ENCODE measurements around the gene AP2A2.

AP2A2 gene

DNA sequence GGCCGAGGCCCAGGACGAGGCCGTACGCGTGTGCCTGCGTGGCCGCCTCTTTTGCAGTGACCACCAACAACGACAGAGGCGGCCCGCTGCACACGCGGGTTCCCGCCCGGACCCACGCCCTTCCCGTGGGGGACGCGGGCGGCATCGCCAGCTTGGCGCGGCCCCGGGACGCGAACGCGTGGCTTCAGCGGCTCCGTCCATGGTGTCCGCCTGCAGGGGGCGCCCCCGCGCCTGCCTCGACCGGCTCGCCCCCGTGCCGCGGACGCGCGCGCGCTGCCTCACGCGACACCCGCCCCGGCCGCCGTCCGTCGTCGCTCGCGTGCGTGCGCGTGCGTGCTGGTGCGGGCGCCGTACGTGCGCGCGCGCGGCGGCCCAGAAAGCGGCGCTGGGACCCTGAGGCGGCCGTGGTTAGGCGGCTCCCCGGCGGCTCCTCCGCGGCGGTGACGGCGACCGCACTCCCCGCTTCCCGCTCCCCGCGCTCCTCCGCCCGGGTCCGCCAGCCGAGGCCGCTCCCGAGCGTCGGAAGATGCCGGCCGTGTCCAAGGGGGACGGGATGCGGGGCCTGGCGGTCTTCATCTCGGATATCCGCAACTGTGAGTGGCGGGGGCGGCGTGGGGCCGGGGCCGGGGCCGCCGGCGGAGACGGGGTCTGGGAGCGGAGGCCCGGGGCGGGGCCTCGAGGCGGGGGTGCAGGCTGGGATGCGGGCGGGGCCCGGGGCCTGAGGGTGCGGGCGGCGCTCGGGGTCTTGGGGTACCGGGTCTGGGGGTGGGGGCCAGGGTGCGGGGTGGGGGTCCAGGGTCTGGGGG lies at the start of gene AP2A2:
AP2A2 (plus strand) TSS at position 375 of the 806 bp plus-strand sequence; CDS start at position 527, 152 bp downstream.
- Histone ChIP-seq H3K36me3 (ENCODE audit: control insufficient read depth in 5 of 5, insufficient read depth in 5 of 5, low read length in 5 of 5) (peaks cover 0 to 17% (median 3%) of the 10 kb centered on the region in 5 donors), H3K4me1 (ENCODE audit: control insufficient read depth in 5 of 5, insufficient read depth in 5 of 5, low read length in 5 of 5) (peaks cover 2 to 50% (median 47%) of the 10 kb centered on the region in 5 donors), H3K4me3 (ENCODE audit: low read depth in 1 of 5, low read length in 5 of 5) (peak within 1 kb of the TSS; percentile 74 to 87 (median 77)), H3K27me3 (ENCODE audit: control insufficient read depth in 5 of 5, insufficient read depth in 4 of 5, low read length in 5 of 5) (no peaks in the 10 kb centered on the region), H3K9ac (ENCODE audit: low read length in 5 of 5) (peak within 1 kb of the TSS; percentile 30 to 86 (median 74)), H3K9me3 (ENCODE audit: control insufficient read depth in 5 of 5, low read length in 5 of 5) (no peaks in the 10 kb centered on the region), H3K27ac (ENCODE audit: low read depth, low read length) (peak within 1 kb of the TSS; percentile 54)

DNA sequence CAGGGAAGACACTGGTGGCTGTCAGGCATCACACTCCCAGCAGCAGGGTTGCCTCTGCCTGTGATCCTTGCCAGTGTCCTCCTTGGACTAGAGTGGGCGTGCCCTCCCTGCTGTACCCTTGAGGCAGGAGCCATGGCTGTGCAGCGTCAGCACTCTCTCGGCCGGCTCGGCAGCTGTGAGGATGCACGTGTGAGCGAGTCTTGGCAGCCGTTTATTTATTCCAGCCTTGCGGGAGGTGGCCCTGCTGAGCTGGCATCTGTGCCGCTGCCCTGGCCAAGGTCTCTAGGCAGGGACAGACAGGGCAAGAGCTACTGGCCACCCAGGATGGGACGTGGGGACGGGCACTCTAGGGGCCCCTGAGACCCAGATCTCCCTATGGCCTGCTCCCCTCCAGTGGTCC lies 49.1 kb upstream of the AP2A2 start:
- Histone ChIP-seq H3K9me3 (ENCODE audit: control insufficient read depth in 5 of 5, low read length in 5 of 5) (no peaks in the 10 kb centered on the region), H3K4me1 (ENCODE audit: control insufficient read depth in 5 of 5, insufficient read depth in 5 of 5, low read length in 5 of 5) (peaks cover 0 to 6% (median 1%) of the 10 kb centered on the region in 5 donors), H3K4me3 (ENCODE audit: low read depth in 1 of 5, low read length in 5 of 5) (no peak overlapping the region), H3K27ac (ENCODE audit: low read depth, low read length) (no peak overlapping the region), H3K9ac (ENCODE audit: low read length in 5 of 5) (no peak overlapping the region), H3K36me3 (ENCODE audit: control insufficient read depth in 5 of 5, insufficient read depth in 5 of 5, low read length in 5 of 5) (peaks cover 0 to 42% (median 29%) of the 10 kb centered on the region in 5 donors), H3K27me3 (ENCODE audit: control insufficient read depth in 5 of 5, insufficient read depth in 4 of 5, low read length in 5 of 5) (no peaks in the 10 kb centered on the region)

DNA sequence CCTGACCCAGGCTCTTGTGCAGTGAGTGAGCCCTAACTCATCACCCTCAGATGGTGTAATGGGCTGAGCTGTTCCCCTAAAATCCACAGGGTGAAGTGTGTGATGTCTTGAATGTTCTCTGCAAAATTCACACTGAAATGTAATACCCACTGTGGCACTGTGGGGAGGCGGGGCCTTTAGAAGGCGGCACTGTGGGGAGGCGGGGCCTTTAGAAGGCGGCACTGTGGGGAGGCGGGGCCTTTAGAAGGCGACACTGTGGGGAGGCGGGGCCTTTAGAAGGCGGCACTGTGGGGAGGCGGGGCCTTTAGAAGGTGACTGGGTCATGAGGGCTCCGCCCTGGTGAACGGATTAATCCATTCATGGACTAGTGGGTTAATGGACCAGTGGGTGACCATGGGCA lies 48.1 kb upstream of the AP2A2 start:
- Histone ChIP-seq H3K4me1 (ENCODE audit: control insufficient read depth in 5 of 5, insufficient read depth in 5 of 5, low read length in 5 of 5) (peaks cover 0 to 6% (median 1%) of the 10 kb centered on the region in 5 donors), H3K4me3 (ENCODE audit: low read depth in 1 of 5, low read length in 5 of 5) (no peak overlapping the region), H3K27ac (ENCODE audit: low read depth, low read length) (no peak overlapping the region), H3K9me3 (ENCODE audit: control insufficient read depth in 5 of 5, low read length in 5 of 5) (no peaks in the 10 kb centered on the region), H3K36me3 (ENCODE audit: control insufficient read depth in 5 of 5, insufficient read depth in 5 of 5, low read length in 5 of 5) (peaks cover 0 to 52% (median 32%) of the 10 kb centered on the region in 5 donors), H3K9ac (ENCODE audit: low read length in 5 of 5) (no peak overlapping the region), H3K27me3 (ENCODE audit: control insufficient read depth in 5 of 5, insufficient read depth in 4 of 5, low read length in 5 of 5) (no peaks in the 10 kb centered on the region)

DNA sequence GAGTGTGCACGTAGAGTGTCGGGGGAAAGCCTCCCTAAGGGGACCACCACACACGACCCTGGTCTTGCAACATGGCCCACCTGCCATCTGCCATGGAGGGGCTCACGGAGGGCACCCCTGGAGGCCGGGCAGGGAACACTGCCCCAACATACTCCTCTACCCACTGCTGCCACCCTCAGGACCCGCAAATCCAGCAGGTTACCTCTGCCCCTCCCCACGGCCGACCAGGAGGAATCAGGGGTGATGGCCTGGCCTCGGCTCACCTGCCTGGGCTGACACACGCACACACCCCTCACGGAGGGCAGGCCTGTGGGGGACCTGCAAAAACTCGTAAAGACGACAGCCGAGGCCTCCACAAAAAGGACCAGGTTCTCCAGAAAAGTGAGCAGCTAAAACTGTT lies 45.2 kb upstream of the AP2A2 start:
- peaks cover 0 to 6% (median 0%) of the 10 kb centered on the region in 5 donors for H3K4me1 ChIP-seq (ENCODE audit: control insufficient read depth in 5 of 5, insufficient read depth in 5 of 5, low read length in 5 of 5)
- H3K9me3 ChIP-seq (ENCODE audit: control insufficient read depth in 5 of 5, low read length in 5 of 5), result no peaks in the 10 kb centered on the region
- no peak overlapping the region for H3K9ac ChIP-seq (ENCODE audit: low read length in 5 of 5)
- peaks cover 0 to 68% (median 36%) of the 10 kb centered on the region in 5 donors for H3K36me3 ChIP-seq (ENCODE audit: control insufficient read depth in 5 of 5, insufficient read depth in 5 of 5, low read length in 5 of 5)
- H3K27me3 ChIP-seq (ENCODE audit: control insufficient read depth in 5 of 5, insufficient read depth in 4 of 5, low read length in 5 of 5), result no peaks in the 10 kb centered on the region
- H3K4me3 ChIP-seq (ENCODE audit: low read depth in 1 of 5, low read length in 5 of 5), result no peak overlapping the region
- no peak overlapping the region for H3K27ac ChIP-seq (ENCODE audit: low read depth, low read length)

DNA sequence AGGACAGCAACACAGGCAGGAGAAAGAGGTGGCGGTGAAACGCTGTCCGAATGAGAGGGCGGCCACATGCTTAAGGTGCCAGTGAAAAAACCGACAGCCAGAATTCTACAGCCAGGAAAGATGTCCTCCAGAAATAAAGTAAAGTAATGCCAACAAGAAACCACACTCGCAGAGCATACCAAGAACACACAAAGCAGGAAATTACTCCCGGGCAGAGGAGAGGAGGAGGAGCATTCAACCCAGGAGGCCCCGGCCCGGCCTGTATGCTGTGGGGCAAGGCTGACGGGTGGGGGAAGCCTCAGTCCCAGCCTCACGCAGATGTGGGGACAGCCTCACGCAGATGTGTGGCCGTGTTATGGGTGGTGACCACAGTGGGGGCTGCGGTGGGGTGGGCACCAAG lies 43.1 kb upstream of the AP2A2 start:
- H3K27ac ChIP-seq (ENCODE audit: low read depth, low read length), result no peak overlapping the region
- H3K4me1 ChIP-seq (ENCODE audit: control insufficient read depth in 5 of 5, insufficient read depth in 5 of 5, low read length in 5 of 5), result no peaks in the 10 kb centered on the region
- no peak overlapping the region for H3K4me3 ChIP-seq (ENCODE audit: low read depth in 1 of 5, low read length in 5 of 5)
- peaks cover 0 to 74% (median 47%) of the 10 kb centered on the region in 5 donors for H3K36me3 ChIP-seq (ENCODE audit: control insufficient read depth in 5 of 5, insufficient read depth in 5 of 5, low read length in 5 of 5)
- no peaks in the 10 kb centered on the region for H3K27me3 ChIP-seq (ENCODE audit: control insufficient read depth in 5 of 5, insufficient read depth in 4 of 5, low read length in 5 of 5)
- H3K9ac ChIP-seq (ENCODE audit: low read length in 5 of 5), result no peak overlapping the region
- no peaks in the 10 kb centered on the region for H3K9me3 ChIP-seq (ENCODE audit: control insufficient read depth in 5 of 5, low read length in 5 of 5)

DNA sequence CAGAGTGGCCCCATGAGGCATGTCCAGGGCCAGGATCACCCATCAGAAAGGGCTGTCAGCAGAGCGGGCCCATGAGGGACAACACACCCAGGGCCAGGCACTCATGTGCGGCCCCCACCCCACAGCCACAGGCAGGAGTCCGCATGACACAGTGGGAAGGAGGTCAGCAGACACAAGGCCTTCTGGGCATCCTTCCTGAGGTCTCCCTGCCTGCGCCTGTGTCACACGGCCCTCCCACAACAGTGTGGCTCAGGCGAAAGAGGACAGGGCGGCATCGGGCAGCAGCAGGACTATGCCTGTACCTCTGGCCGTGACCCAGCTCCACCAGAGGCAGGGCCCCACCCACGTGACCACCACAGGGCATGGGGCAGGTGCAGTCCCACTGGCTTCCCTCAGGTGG lies 42.1 kb upstream of the AP2A2 start:
- H3K27me3 ChIP-seq (ENCODE audit: control insufficient read depth in 5 of 5, insufficient read depth in 4 of 5, low read length in 5 of 5), result no peaks in the 10 kb centered on the region
- H3K36me3 ChIP-seq (ENCODE audit: control insufficient read depth in 5 of 5, insufficient read depth in 5 of 5, low read length in 5 of 5), result peaks cover 0 to 84% (median 56%) of the 10 kb centered on the region in 5 donors
- no peaks in the 10 kb centered on the region for H3K4me1 ChIP-seq (ENCODE audit: control insufficient read depth in 5 of 5, insufficient read depth in 5 of 5, low read length in 5 of 5)
- H3K9me3 ChIP-seq (ENCODE audit: control insufficient read depth in 5 of 5, low read length in 5 of 5), result no peaks in the 10 kb centered on the region
- no peak overlapping the region for H3K4me3 ChIP-seq (ENCODE audit: low read depth in 1 of 5, low read length in 5 of 5)
- no peak overlapping the region for H3K9ac ChIP-seq (ENCODE audit: low read length in 5 of 5)
- no peak overlapping the region for H3K27ac ChIP-seq (ENCODE audit: low read depth, low read length)

DNA sequence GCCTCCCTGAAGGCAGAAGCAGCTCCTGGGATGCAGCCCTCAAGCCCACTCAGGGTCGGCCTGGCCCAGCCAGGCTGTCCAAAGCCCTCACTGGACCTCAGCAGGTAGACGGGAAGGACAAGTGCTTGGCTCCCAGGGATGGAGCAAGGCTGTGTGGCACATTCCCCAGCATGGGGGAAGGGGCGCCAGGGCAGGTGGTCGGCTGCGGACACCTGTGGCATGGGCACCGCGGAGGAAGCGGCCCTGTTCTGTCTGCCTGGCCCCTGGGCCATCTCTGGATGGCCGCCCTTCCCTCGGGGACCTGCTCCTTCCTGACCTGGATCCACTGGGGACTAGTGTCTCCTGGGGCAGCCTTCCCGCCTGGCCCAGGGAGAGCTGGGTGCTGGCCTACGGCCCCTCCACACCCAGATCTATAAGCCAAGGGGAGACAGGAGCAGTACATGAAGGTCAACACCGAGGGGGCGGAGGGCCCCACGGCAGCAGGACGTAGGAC lies 41.0 kb upstream of the AP2A2 start:
- Histone ChIP-seq H3K27me3 (ENCODE audit: control insufficient read depth in 5 of 5, insufficient read depth in 4 of 5, low read length in 5 of 5) (no peaks in the 10 kb centered on the region), H3K4me3 (ENCODE audit: low read depth in 1 of 5, low read length in 5 of 5) (no peak overlapping the region), H3K9ac (ENCODE audit: low read length in 5 of 5) (no peak overlapping the region), H3K4me1 (ENCODE audit: control insufficient read depth in 5 of 5, insufficient read depth in 5 of 5, low read length in 5 of 5) (no peaks in the 10 kb centered on the region), H3K36me3 (ENCODE audit: control insufficient read depth in 5 of 5, insufficient read depth in 5 of 5, low read length in 5 of 5) (peaks cover 0 to 86% (median 55%) of the 10 kb centered on the region in 5 donors), H3K9me3 (ENCODE audit: control insufficient read depth in 5 of 5, low read length in 5 of 5) (no peaks in the 10 kb centered on the region), H3K27ac (ENCODE audit: low read depth, low read length) (no peak overlapping the region)

DNA sequence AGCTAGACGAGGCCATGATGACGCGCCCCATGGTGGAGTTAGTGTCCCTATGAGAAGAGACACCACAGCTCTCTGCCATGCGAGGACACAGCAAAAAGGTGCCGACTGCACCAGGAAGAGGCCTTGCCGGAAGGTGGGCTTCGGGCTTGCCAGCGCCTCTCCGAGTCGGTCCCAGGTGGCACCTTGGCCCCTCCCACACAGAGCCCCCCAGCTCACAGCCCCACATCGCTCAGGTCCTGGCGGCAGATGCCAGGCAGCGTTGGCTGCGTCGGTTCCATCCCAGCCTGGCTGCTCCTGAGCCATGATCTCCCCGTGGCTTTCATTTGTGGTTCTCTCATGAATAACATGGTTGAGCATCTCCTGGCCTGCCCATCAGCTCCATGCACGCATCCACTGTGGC lies 39.1 kb upstream of the AP2A2 start:
- H3K9ac ChIP-seq (ENCODE audit: low read length in 5 of 5), result no peak overlapping the region
- no peak overlapping the region for H3K4me3 ChIP-seq (ENCODE audit: low read depth in 1 of 5, low read length in 5 of 5)
- H3K27ac ChIP-seq (ENCODE audit: low read depth, low read length), result no peak overlapping the region
- peaks cover 0 to 88% (median 47%) of the 10 kb centered on the region in 5 donors for H3K36me3 ChIP-seq (ENCODE audit: control insufficient read depth in 5 of 5, insufficient read depth in 5 of 5, low read length in 5 of 5)
- H3K9me3 ChIP-seq (ENCODE audit: control insufficient read depth in 5 of 5, low read length in 5 of 5), result no peaks in the 10 kb centered on the region
- no peaks in the 10 kb centered on the region for H3K27me3 ChIP-seq (ENCODE audit: control insufficient read depth in 5 of 5, insufficient read depth in 4 of 5, low read length in 5 of 5)
- no peaks in the 10 kb centered on the region for H3K4me1 ChIP-seq (ENCODE audit: control insufficient read depth in 5 of 5, insufficient read depth in 5 of 5, low read length in 5 of 5)

DNA sequence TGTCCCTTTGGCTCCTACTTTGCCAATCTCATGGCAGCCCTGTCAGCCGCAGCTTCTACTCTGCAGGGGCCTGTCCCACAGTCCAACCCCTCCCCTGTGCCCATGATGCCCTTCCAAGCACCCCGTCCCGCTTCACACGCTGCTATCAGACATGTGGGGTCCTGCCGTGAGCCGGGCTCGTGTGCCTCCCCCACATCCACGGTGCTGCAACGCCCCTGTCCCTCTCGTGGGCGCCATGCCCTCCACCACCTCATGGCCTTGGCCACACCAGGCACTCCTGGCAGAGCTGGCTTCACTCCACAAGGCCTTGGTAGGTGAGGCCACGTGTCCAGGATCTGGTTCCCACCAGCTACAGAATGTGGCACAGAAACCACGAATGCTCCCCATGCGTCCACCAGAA lies 38.1 kb upstream of the AP2A2 start:
- Histone ChIP-seq H3K27me3 (ENCODE audit: control insufficient read depth in 5 of 5, insufficient read depth in 4 of 5, low read length in 5 of 5) (no peaks in the 10 kb centered on the region), H3K4me3 (ENCODE audit: low read depth in 1 of 5, low read length in 5 of 5) (no peak overlapping the region), H3K4me1 (ENCODE audit: control insufficient read depth in 5 of 5, insufficient read depth in 5 of 5, low read length in 5 of 5) (no peaks in the 10 kb centered on the region), H3K9ac (ENCODE audit: low read length in 5 of 5) (no peak overlapping the region), H3K27ac (ENCODE audit: low read depth, low read length) (no peak overlapping the region), H3K36me3 (ENCODE audit: control insufficient read depth in 5 of 5, insufficient read depth in 5 of 5, low read length in 5 of 5) (peaks cover 0 to 84% (median 52%) of the 10 kb centered on the region in 5 donors), H3K9me3 (ENCODE audit: control insufficient read depth in 5 of 5, low read length in 5 of 5) (no peaks in the 10 kb centered on the region)

Data from subcutaneous abdominal adipose tissue (tissue), 5 donors.